Myocyte (in vitro differentiated cells): ENCODE measurements around the gene FARSB. TPM values are rescaled to one million over a fixed set of nuclear protein-coding genes. Genes with fewer than 3 reads are reported as not detected.

Experiments used
- DNase-seq: peaks from one replicate; pipeline ENCODE4 v3.0.0-alpha.2; 2012; ENCODE audit warnings: low read depth
- total RNA-seq: library from RNA; depleted of rRNA; stranded (reverse); fragments of >200 nt; gene quantifications from 2 replicates; pipeline ENCODE4 v1.2.3, GENCODE V29; 2014

FARSB gene
- total RNA-seq, 1 donor from 2014 or later, result 32.8 TPM

- DNase-seq, result no peak
Measured at GRCh38 chr2:222668494-222669154, 12.7 kb upstream of the FARSB start.

- no peak for DNase-seq
Measured at GRCh38 chr2:222663479-222663878, 7.6 kb upstream of the FARSB start.

GRCh38 chr2:222656526-222657446 is 894 bp upstream of the FARSB start:
- DNase-seq, result peak; percentile 33

GRCh38 chr2:222653280-222653679 is 2.6 kb downstream of the FARSB start:
- DNase-seq, result no peak

GRCh38 chr2:222652491-222653255 is 3.2 kb downstream of the FARSB start:
- DNase-seq, result no peak

GRCh38 chr2:222651718-222652418 is 4.0 kb downstream of the FARSB start:
- no peak for DNase-seq

- no peak for DNase-seq
Measured at GRCh38 chr2:222649801-222650200, 6.1 kb downstream of the FARSB start.

- DNase-seq, result no peak
Measured at GRCh38 chr2:222646008-222646407, 9.9 kb downstream of the FARSB start.

- no peak for DNase-seq
Measured at GRCh38 chr2:222643134-222643533, 12.8 kb downstream of the FARSB start.

- DNase-seq, result no peak
Measured at GRCh38 chr2:222641336-222641735, 14.6 kb downstream of the FARSB start.

- no peak for DNase-seq
Measured at GRCh38 chr2:222637067-222637466, 18.8 kb downstream of the FARSB start.

- DNase-seq, result no peak
Measured at GRCh38 chr2:222635295-222635694, 20.6 kb downstream of the FARSB start.

GRCh38 chr2:222627764-222628163 is 28.1 kb downstream of the FARSB start:
- no peak for DNase-seq

- no peak for DNase-seq
Measured at GRCh38 chr2:222623756-222624309, 32.1 kb downstream of the FARSB start.

- no peak for DNase-seq
Measured at GRCh38 chr2:222622910-222623309, 33.0 kb downstream of the FARSB start.

- no peak for DNase-seq
Measured at GRCh38 chr2:222621893-222622292, 34.0 kb downstream of the FARSB start.

- no peak for DNase-seq
Measured at GRCh38 chr2:222615320-222615719, 40.6 kb downstream of the FARSB start.

GRCh38 chr2:222613715-222614331 is 42.1 kb downstream of the FARSB start:
- peak; percentile 55 for DNase-seq

GRCh38 chr2:222611684-222612083 is 44.2 kb downstream of the FARSB start:
- DNase-seq, result no peak

- no peak for DNase-seq
Measured at GRCh38 chr2:222610746-222611145, 45.1 kb downstream of the FARSB start.
